AG04449 (cell line): ENCODE measurements around the gene ARHGAP33.
A peak's percentile ranks its signal among the peaks of the same experiment; 100 is the strongest.

Experiments
- CTCF ChIA-PET: fragments of 350-600 bp; formaldehyde crosslinking; extraction: SDS; loops from one replicate; lab custom pipeline; 2021; ENCODE audit warnings: antibody characterized with exemption; lab: Yijun Ruan, JAX
- POLR2A ChIA-PET: fragments of 400-600, 350-600 bp; formaldehyde crosslinking; extraction: SDS; loops from one replicate; lab custom pipeline; 2020; ENCODE audit warnings: antibody characterized with exemption, inconsistent platforms; lab: Yijun Ruan, JAX
- DNase-seq: peaks from one replicate; pipeline ENCODE4 v3.0.0-alpha.2; 2010; ENCODE audit warnings: low read depth, low spot score
- H3K4me3 ChIP-seq: 2 replicates; pipeline ENCODE4 v1.5.1; 2011; ENCODE audit warnings: low read depth, mild to moderate bottlenecking, control low read depth, low read length
- TF ChIP-seq, protein P1 (sequence below): IDR thresholded peaks from one replicate; pipeline ENCODE4 v1.5.1; 2011; ENCODE audit warnings: mild to moderate bottlenecking, moderate library complexity, low read length, control low read depth, inconsistent platforms; ENCODE audit not compliant: insufficient read depth; ENCODE audit errors: missing control alignments

Gene ARHGAP33, protein sequence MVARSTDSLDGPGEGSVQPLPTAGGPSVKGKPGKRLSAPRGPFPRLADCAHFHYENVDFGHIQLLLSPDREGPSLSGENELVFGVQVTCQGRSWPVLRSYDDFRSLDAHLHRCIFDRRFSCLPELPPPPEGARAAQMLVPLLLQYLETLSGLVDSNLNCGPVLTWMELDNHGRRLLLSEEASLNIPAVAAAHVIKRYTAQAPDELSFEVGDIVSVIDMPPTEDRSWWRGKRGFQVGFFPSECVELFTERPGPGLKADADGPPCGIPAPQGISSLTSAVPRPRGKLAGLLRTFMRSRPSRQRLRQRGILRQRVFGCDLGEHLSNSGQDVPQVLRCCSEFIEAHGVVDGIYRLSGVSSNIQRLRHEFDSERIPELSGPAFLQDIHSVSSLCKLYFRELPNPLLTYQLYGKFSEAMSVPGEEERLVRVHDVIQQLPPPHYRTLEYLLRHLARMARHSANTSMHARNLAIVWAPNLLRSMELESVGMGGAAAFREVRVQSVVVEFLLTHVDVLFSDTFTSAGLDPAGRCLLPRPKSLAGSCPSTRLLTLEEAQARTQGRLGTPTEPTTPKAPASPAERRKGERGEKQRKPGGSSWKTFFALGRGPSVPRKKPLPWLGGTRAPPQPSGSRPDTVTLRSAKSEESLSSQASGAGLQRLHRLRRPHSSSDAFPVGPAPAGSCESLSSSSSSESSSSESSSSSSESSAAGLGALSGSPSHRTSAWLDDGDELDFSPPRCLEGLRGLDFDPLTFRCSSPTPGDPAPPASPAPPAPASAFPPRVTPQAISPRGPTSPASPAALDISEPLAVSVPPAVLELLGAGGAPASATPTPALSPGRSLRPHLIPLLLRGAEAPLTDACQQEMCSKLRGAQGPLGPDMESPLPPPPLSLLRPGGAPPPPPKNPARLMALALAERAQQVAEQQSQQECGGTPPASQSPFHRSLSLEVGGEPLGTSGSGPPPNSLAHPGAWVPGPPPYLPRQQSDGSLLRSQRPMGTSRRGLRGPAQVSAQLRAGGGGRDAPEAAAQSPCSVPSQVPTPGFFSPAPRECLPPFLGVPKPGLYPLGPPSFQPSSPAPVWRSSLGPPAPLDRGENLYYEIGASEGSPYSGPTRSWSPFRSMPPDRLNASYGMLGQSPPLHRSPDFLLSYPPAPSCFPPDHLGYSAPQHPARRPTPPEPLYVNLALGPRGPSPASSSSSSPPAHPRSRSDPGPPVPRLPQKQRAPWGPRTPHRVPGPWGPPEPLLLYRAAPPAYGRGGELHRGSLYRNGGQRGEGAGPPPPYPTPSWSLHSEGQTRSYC

DNA sequence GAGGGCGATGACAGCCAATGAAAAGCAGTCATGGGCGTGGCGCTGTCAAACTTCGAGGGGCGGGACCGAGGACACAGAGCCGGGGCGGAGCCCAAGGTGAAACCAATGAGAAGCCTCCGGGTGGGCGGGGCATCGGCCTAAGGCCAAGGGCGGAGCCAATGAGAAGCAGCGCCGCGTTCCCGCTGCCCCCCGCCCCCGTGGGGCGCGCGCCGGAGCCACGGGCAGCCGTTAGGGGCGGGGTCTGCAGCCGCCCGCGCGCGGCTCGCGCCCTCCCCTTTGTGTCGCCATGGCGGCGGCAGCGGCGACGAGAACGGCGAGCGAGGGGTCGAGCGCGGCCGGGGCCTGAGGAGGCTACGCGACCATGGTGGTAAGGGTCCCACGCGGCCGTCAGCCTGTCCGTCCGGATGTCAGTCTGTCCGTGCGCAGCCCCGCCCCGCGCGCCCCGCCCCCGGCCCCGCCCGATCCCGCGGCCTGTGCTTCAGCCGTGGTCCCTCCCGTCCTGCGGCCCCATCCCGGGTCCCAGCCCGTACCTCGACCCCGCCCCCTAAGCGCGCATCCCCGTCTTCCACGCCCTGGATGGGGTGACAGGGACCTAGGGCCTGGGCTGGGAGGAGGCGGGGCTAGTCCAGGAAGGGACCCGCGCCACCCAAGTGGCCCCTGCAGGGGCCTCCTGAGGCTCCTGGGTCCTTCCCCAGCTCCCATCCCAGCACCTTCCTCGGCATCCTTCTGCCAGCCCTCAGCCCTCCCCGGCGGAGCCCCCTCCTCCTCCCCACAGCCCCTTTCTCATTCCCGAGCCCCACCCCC is at the start of gene ARHGAP33:
Gene ARHGAP33, plus strand, starts transcription at position 267 of the 804 bp plus-strand sequence. Its CDS starts 95 bp downstream, at position 362.
- CTCF ChIA-PET: interaction anchor here (1.5 kb wide), 1 partner anchor 15 kb away, joined by 3 read pairs; no protein-coding TSS in a partner anchor
- POLR2A ChIA-PET: no interaction called here
- peak; percentile 47 for DNase-seq
- TF ChIP-seq, protein P1, sequence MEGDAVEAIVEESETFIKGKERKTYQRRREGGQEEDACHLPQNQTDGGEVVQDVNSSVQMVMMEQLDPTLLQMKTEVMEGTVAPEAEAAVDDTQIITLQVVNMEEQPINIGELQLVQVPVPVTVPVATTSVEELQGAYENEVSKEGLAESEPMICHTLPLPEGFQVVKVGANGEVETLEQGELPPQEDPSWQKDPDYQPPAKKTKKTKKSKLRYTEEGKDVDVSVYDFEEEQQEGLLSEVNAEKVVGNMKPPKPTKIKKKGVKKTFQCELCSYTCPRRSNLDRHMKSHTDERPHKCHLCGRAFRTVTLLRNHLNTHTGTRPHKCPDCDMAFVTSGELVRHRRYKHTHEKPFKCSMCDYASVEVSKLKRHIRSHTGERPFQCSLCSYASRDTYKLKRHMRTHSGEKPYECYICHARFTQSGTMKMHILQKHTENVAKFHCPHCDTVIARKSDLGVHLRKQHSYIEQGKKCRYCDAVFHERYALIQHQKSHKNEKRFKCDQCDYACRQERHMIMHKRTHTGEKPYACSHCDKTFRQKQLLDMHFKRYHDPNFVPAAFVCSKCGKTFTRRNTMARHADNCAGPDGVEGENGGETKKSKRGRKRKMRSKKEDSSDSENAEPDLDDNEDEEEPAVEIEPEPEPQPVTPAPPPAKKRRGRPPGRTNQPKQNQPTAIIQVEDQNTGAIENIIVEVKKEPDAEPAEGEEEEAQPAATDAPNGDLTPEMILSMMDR: no peak
- peak within 1 kb of the TSS; percentile 76 for H3K4me3 ChIP-seq

DNA sequence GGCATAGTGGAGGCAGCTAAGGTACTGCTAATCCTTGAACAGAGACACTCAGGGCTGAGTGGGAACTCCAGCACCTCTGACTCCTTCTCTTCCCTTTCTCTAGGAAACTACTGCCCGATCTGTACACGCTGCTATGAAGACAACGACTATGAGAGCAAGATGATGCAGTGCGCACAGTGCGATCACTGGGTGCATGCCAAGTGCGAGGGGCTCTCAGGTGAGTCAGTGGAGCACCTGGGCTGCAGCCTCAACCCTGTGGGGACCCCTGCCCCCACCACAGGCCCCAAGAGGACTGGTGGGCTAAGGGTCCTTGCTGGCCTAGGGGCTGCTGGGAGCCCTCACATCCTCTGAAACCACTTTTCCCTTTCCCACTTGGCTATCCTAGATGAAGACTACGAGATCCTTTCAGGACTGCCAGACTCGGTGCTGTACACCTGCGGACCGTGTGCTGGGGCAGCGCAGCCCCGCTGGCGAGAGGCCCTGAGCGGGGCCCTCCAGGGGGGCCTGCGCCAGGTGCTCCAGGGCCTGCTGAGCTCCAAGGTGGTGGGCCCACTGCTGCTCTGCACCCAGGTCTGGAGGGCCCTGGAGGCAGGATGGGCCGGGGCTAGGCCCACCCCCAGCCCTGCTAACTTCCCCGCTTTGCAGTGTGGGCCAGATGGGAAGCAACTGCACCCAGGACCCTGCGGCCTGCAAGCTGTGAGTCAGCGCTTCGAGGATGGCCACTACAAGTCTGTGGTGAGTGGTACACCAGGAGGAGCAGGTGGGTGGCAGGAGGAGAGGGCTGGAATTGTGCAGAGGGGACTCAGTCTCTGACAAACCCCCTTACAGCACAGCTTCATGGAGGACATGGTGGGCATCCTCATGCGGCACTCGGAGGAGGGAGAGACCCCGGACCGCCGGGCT is 48.1 kb upstream of the ARHGAP33 start:
- CTCF ChIA-PET: interaction anchor here (1.0 to 1.7 kb wide), 4 partner anchors 9 to 34 kb away, joined by 3 to 5 read pairs (median 4); no protein-coding TSS in a partner anchor
- no peak overlapping the region for H3K4me3 ChIP-seq
- DNase-seq: no peak
- POLR2A ChIA-PET: interaction anchor here (1.3 kb wide), 1 partner anchor 18 kb away, joined by 3 read pairs; the partner anchor contains the start of genes PSENEN and U2AF1L4
- TF ChIP-seq, protein P1: no peak

DNA sequence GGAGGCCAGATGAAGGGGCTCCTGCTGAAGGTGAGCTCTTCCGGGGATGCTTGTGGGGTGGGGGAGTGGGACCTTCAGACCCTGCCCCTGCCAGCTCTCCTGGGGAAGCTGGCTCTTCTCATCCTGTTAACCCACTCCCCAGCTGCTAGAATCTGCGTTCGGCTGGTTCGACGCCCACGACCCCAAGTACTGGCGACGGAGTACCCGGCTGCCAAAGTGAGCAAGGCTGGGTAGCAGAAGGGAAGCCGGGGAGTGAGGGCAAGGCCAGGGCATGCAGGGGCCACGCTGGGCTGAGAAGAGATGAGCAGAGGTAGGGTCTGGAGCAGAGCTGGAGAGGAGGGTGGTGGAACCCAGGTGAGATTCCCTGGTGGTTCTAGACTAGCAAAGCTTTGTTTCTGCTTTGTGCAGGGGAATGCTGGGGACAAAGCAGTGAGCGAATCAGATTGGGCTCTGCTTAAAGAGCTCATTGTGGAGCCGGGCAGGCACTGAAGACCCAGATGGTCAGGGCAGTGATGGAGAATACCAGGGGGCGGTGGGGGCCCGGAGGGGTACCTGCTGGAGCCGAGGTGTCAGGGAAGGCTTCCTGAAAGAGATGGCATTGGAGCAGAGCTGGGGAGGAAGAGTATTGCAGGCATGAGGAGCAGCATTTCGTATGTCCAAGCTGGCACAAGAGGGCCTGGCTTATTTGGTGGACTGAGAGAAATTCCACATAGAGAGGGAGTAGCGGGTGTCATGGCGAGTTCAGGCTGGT is 47.2 kb upstream of the ARHGAP33 start:
- ChIA-PET POLR2A (interaction anchor here (1.3 to 1.5 kb wide), 2 partner anchors 12 to 17 kb away, joined by 3 to 6 read pairs; partner anchors contain the start of genes PSENEN and U2AF1L4), CTCF (interaction anchor here (1.3 to 1.7 kb wide), 3 partner anchors 9 to 12 kb away, joined by 3 to 5 read pairs (median 4); no protein-coding TSS in a partner anchor)
- TF ChIP-seq, protein P1: no peak

DNA sequence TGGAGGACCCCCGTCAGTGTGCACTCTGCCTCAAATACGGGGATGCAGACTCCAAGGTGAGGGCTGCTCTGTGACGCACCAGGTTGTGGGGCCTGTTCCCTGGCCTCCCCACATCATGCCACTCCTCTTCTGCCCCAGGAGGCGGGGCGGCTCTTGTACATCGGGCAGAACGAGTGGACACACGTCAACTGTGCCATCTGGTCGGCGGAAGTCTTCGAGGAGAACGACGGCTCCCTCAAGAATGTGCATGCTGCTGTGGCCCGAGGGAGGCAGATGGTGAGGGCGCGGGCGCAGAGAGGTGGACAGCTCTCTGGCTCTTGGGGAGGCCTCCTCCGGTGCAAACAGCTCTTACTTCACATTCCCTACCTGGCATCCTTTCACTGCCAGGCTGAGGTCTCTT is 46.3 kb upstream of the ARHGAP33 start:
- no peak overlapping the region for H3K4me3 ChIP-seq
- TF ChIP-seq, protein P1: no peak
- no peak for DNase-seq
- ChIA-PET CTCF (no interaction called here), POLR2A (interaction anchor here (1.3 to 1.5 kb wide), 2 partner anchors 11 to 16 kb away, joined by 3 to 6 read pairs; partner anchors contain the start of genes PSENEN and U2AF1L4)

More for the DNA sequence above, 47.2 kb upstream of the ARHGAP33 start:
- no peak for DNase-seq
- no peak overlapping the region for H3K4me3 ChIP-seq
